Medulla oblongata (tissue), 1 donor: Measurements from ENCODE around the gene TK2.
A peak's percentile ranks its signal among the peaks of the same experiment; 100 is the strongest.
"Not testable (repeated sequence)": the region's sequence is repeated elsewhere in the genome, so short reads cannot be mapped to it uniquely, and the experiment has no call there.

ENCODE experiments used
- DNase-seq: peaks from one replicate; pipeline ENCODE4 v3.0.0-alpha.2; 2015; ENCODE audit errors: extremely low spot score

Gene TK2

DNA sequence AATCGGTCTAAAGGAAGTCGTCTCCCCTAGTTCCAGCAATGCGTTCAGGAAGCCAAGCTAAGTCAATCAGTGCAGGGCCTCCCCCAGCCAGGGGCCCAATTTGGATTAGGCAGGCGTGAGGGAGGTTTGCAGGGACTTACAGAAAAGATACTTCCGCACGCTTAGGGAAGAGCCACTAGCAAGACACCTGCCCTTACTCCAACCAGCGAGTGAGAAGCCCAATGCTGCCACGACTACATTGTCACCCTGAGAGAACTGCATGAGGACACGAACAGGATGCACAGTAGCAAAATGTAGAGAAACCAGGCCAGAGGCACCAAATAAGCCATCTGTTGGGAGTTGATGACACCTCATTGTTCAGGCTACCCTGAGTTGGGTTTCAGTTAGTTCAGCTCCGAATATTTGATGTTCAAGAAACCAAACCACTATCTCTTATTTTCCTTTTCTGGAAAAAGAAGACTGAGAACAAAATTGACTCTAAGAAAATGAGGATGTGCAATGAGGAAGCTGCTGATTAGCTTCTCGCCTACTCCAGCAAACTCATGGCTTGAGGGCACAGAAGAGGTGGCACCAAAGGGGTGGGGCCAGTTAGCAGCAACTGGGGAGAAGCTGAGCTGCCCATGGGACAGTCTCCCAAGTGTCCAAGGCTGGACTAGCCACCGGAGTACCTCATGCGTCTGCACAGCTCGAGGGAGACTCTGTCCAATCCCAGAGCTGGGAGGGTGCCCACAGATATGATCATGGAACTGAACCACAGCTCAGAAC lies 29.3 kb downstream of the TK2 start:
- peak; percentile 76 for DNase-seq

DNA sequence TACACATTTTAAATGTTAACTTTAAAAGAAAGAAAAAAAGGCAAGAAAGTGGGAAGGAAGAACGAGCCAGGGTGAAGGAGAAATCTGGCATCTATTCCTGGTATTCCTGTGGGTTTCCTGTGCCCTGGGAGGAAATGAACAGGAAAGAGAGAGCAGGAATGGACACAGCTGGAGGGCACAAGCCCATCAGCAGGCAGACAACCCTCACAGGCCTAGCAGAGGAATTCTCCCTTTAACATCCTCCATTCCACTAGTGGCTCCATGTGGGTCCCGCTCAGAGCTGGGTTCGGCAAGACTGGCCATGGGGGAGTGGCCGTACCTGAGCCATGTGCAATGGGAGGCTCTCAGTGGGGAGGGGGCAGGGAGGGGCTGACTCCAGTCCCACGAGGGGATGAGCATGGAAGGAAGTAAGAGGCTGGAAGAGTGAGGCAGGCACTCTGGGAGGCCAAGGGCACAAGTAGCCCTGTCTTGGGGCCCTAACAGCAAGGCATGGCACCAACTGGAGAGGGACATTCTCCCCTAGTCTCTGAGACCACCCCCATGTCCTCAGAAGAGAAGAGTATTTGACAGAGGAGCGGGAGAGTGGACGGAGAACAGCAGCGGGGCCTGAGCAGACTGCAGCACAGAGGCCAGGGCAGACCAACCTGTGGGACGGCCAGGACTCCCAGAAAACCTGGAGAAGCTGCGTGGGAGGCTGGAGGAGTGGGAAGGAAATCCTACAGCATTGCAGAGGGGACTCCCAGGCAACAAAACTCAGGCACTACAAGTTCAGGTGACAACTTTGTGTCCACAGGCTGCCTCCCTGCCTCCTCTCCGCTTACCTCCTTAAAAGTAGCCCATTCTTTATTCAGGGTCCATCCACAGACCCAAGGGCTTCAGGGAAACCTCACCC lies 30.2 kb downstream of the TK2 start:
- DNase-seq, result no peak

DNA sequence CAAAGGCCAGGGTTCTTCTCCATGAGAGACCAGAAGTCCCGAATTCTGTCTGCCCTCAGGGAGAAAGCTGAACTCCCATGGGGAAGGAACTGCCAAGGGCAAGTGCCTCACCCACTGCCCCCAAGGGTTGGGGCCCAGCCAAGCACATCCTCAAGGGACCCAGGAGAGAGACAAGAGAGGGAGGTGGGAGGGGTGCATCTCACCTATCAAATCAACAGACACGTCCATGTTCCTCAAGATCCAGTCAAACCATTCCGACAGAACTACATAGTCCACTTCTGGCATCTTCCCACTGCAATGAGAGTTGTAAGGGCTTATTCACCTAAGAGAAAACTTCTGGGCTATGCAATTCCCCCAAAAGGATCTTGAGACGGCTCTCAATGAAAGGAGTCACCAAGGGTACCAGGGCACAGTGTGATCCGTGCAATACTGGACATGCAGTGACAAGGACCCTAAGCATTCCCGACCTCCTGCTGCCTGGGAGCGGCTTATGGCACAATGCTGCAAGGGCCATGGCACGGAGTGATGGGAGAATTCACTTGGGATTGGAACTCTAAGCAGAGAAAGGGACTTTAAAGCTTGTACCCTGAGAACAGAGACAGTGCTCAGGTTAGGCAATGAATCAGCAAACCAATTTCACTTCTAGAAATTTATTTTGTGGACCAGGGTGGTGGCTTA lies 32.2 kb downstream of the TK2 start:
- DNase-seq, result no peak

DNA sequence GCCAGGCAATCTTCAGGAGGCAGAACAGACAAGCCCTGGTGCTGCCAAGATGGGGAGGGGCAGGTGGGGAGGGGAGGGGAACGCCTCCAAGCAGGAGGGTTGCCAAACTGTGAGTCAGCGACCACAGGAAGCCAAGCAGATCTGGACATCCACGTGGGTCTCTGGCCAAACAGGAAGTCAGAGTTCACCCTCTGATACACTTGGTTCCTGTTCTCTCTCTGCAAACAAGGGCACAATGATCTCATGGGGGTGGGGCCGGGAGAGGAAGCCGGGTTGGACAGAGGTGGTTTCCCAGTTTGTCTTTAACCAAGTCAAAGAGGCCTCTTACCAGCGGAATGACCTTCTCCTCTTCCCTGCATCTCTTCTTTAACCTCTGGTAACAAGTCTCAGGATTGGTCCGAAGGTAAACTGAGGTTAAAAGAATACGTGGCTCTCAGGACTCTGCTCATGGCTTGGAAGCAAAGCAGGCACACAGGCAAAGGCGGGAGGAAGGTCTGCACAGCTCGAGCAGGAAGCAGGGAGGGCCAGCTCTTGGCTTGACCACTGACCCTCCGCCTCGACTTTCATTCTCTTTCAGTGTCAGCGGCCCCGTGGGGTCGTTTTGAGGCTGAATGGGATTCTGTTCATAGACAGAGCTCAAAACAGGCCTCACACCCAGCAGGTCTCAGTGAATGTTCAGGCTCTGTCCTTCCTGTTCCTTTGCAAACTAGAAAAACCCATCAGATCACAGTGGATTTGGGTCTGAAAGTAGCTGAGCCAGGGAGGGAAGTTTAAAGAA lies 32.9 kb downstream of the TK2 start:
- peak; percentile 97 for DNase-seq

DNA sequence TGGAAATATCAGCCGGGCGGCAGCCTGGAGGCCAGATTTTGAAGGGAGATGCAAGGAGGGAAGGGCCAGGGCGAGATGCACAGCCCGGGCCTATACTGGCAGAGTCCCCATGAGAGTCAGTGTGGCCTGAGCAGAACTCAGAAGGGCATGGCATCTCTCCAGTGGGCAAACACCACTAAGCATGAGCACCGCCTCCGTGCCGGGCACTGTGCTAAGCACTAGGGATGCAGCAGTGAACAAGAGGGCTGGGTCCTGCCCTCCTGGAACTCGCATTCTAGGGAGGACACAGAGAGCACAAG lies 33.5 kb downstream of the TK2 start:
- no peak for DNase-seq

DNA sequence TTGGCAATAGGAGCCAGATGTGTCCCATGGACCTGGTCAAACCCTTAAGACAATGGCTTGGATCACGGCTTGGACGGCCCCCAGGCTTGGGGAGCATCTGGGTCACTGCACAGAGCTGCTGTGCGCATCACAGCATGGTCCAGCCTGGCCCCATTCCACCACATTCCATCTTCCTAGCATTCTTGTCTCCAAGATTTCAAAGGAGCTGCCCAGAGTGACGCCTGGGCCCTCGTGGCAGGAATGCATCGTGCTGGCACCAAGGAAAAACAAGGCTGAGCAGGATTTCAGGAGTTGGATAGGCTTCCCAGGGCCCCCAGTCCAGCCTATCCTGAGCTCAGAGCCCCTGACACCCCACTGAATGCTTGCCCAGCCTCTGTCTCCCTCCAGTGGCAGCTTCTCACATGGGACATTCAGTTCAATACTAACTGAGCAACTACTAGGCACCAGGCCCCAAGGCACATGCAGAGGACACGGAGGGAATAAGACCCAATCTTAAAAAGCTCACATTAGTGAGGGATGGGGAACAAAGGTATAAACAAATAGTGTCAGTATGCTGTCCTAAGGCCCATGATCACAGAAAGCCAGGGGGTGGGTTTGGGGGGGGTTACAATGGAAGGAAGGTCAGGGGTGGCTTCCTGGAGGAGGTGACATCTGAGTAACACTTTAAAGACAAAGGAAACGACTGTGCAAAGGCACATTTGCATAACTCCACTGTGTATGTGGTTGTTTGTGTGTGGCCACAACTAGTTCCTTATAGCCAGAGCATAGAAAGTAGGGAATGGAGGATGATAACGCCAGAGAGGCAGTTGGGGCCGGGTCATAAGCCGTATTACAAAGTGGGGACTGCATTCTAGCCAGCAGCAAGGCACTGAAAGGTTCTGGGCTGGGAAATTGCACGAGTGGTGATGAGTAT lies 34.1 kb downstream of the TK2 start:
- peak; percentile 70 for DNase-seq

DNA sequence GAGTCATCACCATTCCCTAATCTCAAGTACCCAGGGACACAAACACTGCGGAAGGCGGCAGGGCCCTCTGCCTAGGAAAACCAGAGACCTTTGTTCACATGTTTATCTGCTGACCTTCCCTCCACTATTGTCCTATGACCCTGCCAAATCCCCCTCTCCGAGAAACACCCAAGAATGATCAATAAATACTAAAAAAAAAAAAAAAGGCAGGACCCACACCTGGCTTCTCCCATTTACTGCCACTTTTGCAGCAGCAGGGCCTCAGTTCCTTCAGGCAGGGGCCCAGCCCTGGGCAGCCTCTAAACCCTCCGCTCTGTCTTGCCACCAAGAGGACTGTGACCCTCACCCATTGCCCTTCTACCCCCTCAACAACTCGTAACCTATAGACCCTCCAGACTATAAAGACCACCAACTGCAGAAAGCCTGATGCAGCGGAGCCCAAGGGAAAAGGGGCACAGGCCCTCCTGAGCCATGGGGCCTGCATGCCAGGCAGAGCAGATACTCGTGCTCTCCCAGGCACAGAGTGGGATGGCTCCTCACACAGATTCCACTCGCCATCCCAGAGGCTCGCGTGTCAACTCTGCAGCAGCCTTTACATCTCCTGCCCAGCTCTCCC lies 34.8 kb downstream of the TK2 start:
- DNase-seq, result not testable (repeated sequence)

DNA sequence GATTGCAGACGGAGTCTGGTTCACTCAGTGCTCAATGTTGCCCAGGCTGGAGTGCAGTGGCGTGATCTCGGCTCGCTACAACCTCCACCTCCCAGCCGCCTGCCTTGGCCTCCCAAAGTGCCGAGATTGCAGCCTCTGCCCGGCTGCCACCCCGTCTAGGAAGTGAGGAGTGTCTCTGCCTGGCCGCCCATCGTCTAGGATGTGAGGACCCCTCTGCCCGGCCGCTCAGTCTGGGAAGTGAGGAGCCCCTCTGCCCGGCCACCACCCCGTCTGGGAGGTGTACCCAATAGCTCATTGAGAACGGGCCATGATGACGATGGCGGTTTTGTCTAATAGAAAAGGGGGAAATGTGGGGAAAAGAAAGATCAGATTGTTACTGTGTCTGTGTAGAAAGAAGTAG lies 35.5 kb downstream of the TK2 start:
- not testable (repeated sequence) for DNase-seq

DNA sequence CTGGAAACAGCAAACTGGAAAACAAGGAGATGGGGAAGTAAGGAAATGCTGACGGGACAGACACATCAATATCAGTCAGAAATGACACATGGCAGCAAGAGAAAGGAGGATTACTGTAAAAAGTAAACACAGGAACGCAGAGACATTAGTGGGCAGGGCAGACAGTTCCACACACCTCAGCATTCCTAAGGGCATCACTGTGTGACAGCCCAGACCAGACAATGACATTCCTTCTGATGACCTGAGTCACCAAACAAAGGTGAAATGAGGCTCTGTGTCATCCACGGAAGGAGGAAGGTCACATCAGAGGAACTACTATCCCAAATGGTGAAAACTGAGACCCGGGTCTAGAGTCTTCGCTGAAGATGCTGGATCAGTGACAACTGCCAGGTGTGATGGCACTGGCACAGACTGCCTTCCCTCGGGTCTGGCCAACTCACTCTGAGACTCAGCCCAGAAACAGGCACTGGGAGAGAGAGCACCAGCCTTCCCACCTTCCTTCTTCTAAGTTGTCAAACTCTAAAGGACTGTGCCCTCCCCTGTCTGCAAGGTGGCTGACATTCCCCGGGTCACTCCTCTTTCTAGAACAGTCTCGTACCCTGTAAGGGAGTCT lies 36.7 kb downstream of the TK2 start:
- no peak for DNase-seq

DNA sequence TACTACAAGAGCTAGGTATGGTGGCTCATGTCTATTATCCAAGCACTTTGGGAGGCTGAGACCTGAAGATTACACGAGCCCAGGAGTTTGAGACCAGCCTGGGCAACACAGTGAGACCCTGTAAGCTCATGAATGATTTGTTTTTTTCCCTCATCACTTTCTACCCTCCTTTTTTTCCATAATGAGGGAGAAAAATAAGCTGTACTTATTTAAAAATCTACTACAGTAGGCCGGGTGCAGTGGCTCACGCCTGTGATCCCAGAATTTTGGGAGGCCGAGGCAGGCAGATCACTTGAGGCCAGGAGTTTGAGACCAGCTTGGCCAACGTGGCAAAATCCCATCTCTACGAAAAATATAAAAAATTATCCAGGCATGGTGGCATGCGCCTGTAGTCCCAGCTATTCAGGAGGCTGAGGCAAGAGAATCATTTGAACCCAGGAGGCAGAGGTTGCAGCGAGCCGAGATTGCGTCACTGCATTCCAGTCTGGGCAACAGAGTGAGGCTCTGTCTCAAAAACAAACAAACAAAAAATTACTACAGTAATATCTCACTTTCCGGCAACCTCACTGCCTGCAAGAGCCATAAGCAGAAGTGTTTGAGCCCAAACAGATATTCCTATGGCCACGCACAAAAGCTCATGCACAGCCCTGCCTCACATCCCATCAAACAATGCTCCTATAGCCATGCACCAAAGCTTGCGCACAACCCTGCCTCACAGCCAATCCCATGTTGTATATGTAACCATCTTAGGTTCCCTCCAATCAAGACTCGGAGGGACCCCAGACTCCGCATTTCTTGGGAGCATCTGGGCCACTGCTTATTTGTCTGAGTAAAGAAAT lies 37.4 kb downstream of the TK2 start:
- DNase-seq, result no peak

DNA sequence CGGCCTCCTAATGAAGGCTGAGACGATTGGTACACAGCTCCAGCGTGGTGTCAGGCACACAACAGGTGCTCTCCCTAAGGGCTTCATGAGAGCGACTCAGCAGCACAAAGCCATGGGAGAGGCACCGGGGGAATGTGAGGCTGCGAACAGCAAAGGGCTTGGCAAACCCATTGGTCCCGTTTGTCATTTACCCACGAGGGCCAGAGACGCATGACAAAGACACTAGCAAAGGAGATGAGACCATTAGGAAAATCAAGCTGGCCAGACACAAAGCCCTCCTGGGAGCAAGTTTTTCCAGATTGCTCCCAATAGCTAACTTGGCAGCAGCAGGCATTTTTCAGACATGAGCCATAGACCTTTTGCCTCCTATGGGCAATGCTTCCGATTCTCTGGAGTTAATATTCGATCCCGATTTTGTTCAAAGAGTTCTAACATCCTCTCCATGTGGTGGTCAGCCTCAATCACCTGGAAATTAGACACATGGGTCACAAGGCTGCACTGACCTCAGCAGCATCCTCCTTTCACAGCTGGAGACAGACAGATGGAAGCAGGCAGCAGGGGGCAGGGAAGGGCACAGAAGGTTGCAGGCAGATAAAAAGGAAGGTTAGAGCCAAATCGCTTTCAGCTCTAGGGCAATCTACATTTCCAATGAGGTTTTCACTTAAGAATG lies 38.2 kb downstream of the TK2 start:
- DNase-seq, result no peak

DNA sequence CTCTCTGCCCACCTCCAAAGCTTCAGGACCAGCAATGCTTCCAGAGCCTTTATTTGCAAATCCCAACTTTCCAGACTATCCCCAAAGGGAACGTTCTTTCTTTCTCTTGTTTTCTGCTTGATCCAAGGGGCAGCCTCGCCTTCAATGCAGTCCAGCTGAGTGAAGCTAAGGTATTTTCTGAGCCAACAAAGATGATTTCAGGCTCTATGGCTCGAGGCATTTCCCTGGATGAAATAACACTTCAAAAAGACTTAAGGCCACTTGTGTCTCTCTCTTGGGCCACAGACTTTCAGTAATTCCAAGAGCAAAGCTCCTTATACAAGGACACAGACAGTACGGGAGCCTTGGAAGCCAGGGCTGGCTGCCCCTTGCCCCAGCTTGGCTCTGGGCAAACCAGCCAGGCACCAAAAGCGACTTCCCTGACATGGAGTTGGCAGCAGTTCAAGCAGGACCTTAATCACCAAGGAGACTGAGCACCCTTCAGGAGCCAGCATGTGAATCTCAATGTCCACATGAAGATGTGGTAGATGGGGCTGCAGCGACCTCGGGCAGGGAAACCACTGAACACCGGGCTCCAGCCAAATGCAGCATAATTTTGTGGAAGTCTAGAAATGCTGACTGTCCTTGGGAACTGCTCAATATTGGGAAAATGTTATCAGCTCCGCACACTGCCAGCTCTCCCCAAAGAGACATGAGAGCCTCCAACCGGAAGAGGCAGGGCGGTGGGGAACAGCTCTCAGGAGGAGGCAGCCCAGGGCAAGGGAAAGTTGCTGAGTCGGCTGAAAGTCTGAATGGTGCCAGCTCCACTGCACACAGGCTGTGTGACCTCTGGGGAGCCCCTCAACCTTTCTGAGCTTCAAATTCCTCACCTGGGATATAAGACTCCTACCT lies 39.0 kb downstream of the TK2 start:
- peak; percentile 49 for DNase-seq

DNA sequence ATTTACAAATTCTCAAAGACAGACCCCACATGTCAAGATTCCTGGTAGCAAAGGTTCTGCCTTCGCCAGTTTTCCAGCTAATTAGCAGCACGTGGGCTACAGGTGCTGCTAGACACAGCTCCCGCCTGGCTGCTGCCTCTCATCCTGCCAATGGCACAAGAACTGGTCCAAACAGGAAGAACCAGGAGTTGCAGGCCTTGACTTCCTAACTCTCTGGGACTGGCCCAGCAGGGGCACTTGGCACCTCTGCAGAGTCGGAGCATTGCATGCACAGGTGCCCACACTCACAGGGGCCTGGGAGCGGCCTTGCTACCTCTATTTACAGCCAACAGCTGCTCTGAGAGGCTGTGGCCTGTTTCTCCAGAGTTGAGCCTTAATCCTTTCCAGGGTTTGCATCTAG lies 39.6 kb downstream of the TK2 start:
- no peak for DNase-seq

DNA sequence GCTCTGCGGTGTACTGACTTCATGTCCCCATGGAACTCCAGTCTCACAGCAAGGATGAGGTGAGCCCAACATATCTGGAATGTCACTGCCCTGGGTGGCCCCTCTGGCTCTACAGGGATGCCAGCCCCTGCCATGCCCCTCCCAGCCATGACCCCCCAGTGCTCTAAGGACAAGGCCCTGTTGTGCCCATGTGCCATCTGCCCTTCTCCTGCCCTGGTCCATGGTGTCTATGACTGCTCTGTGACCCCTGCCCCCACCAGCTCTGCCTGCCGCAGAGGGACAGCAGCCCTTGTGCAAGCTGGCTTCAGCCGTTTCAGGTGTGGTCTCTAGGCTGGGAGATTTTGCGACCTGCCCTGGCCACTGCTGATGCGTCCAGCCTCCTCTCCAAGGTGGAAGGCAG lies 40.3 kb downstream of the TK2 start:
- DNase-seq, result no peak

DNA sequence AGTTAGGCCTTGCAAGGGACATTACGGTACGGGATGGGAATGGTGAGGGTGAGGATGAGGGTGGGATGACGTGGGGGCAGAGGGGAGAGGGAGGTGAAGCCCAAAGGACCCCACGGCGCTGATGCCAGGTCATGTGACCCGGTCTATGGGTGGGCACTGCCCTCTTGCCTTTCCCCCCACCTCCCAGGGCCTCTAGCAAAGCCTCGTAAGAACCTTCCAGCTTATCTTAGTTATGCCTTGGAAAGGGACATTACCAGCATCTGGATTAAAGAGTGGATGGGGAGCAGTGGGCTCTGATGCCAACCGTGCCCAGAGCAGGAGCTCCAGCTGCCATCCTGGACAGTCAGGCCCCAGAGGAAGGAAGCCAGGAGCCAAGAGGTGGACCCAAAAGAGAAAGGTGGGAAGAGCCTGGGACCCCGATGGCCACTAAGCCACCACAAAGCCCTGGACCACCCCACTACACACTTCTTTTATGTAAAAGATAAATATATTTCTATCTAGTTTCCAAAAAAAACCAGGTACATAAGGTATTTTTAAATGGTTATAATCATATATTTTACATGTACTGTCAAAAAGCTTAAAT lies 40.9 kb downstream of the TK2 start:
- DNase-seq, result no peak

DNA sequence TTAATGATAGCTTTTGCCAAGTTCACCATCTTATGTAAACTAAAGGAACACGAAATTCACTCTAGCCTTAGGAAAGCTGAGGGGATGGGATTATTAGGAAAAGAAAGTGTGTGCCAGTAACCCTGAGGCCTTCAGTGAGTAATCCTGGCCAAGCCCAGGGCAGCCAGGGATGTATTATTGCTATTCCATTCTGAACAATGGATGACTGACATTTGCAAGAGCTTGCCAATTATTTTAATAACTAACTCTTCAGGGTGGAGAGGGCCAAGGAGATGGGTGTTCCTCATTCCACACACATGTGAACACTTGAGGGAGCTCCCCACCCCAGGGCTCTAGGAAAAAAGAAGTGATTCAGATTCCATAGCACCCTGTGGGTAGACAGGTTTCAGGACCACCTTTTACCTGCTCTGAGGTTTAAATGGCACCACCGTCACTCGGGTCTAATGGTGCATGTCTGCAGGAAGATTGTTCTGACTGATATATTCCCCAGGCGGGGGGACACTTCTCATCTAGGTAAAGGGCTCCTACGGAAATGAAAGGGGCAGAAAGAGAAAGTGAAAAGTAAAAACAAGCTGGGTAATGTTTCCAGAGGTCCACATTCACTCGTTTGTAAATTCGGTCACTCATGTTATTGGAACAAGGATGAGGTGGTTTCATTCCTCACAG lies 41.5 kb downstream of the TK2 start:
- no peak for DNase-seq
